Measurements from ENCODE around the gene CRADD.

GRCh38 chr12:93763746-93764147 lies 86.6 kb downstream of the CRADD start:
- TF ChIP-seq RFX5 (IDR thresholded peaks at IDR 0.05; ENCODE audit: low read length): no peak
- TF ChIP-seq CTCF (IDR thresholded peaks at IDR 0.05): no peak
- no peak for TF ChIP-seq TAF1 (IDR thresholded peaks at IDR 0.05; ENCODE audit: borderline replicate concordance, low read depth, low read length)
- no peak for TF ChIP-seq JUND (IDR thresholded peaks at IDR 0.05)
- no peak for TF ChIP-seq EZH2phosphoT487 (IDR thresholded peaks at IDR 0.05; ENCODE audit: borderline replicate concordance, low read depth)
- no peak for TF ChIP-seq EP300 (IDR thresholded peaks at IDR 0.05; ENCODE audit: borderline replicate concordance in 1 of 2, low read depth in 1 of 2, low read length in 1 of 2)
- no peak for TF ChIP-seq POLR2AphosphoS5 (IDR thresholded peaks at IDR 0.05; ENCODE audit: low read depth, low read length)
- TF ChIP-seq IRF3 (IDR thresholded peaks at IDR 0.05; ENCODE audit: low read depth, low read length): no peak
- no peak for TF ChIP-seq MAX (IDR thresholded peaks at IDR 0.05; ENCODE audit: low read depth)
- TF ChIP-seq REST (IDR thresholded peaks at IDR 0.05; ENCODE audit: low read depth, low read length): no peak
- no peak for TF ChIP-seq RXRA (IDR thresholded peaks at IDR 0.05; ENCODE audit: borderline replicate concordance, low read depth)
- no peak for TF ChIP-seq NFIC (IDR thresholded peaks at IDR 0.05; ENCODE audit: borderline replicate concordance)
